H1 (cell line): Measurements from ENCODE around the gene UTS2B. TPM values are rescaled to one million over a fixed set of nuclear protein-coding genes. Genes with fewer than 3 reads are reported as not detected.

Experiments used
- CTCF ChIA-PET: fragments of 300-600 bp; sonication (Branson Sonifier 250); formaldehyde crosslinking; loops from one replicate; lab custom pipeline; 2021; ENCODE audit not compliant: partially characterized antibody; lab: Charles Lee
- POLR2A ChIA-PET: fragments of 300-600 bp; sonication (Branson Sonifier 250); formaldehyde crosslinking; loops from one replicate; lab custom pipeline; 2021; ENCODE audit warnings: inconsistent platforms; ENCODE audit not compliant: partially characterized antibody; lab: Charles Lee
- DNase-seq, 2 experiments: peaks; one replicate each; pipeline versions ENCODE4 v3.0.0 to v3.0.0-alpha.2; 2010 to 2022; ENCODE audit warnings: low spot score in 2 of 2, low read depth in 1 of 2, mixed read lengths in 1 of 2
- FAIRE-seq: peaks from 2 replicates; lab custom pipeline; 2011; peaks lifted over from hg19 to GRCh38; lab: Jason Lieb, UNC
- H2AFZ ChIP-seq: 2 replicates; pipeline ENCODE4 v1.8.1; 2012; ENCODE audit warnings: low read length, inconsistent platforms
- H2AK5ac ChIP-seq: 2 replicates; pipeline ENCODE4 v1.6.1; 2013; ENCODE audit warnings: low read depth, low read length
- H2BK120ac ChIP-seq: replicated peaks from 2 replicates; pipeline ENCODE3; 2013; ENCODE audit warnings: low read depth, low read length, inconsistent platforms
- H2BK12ac ChIP-seq: 2 replicates; pipeline ENCODE4 v1.6.1; 2013; ENCODE audit warnings: low read depth, low read length
- H2BK15ac ChIP-seq: 2 replicates; pipeline ENCODE4 v1.6.1; 2013; ENCODE audit warnings: low read length
- H2BK20ac ChIP-seq: 2 replicates; pipeline ENCODE4 v1.6.1; 2013; ENCODE audit warnings: low read length
- H2BK5ac ChIP-seq: 2 replicates; pipeline ENCODE4 v1.6.1; 2013; ENCODE audit warnings: low read depth, low read length
- H3K14ac ChIP-seq: 2 replicates; pipeline ENCODE4 v1.6.1; 2013; ENCODE audit warnings: inconsistent platforms; ENCODE audit not compliant: insufficient read length
- H3K18ac ChIP-seq: 2 replicates; pipeline ENCODE4 v1.6.1; 2013; ENCODE audit warnings: low read length; ENCODE audit errors: extremely low read depth
- H3K23ac ChIP-seq: 2 replicates; pipeline ENCODE4 v1.6.1; 2013; ENCODE audit warnings: inconsistent platforms; ENCODE audit not compliant: insufficient read length
- H3K23me2 ChIP-seq: 2 replicates; pipeline ENCODE4 v1.6.1; 2013; ENCODE audit warnings: low read depth, low read length
- H3K27ac ChIP-seq: 2 replicates; pipeline ENCODE4 v1.6.1; 2011; ENCODE audit warnings: low read depth, low read length, inconsistent platforms
- H3K27me3 ChIP-seq, 4 experiments: replicated peaks in 1 of 4; 1 replicate in 1 of 4; 2 replicates in 3 of 4; pipeline versions ENCODE4 v1.6.1 to v1.8.1; 2011 to 2013; ENCODE audit warnings: low read length in 3 of 4, mild to moderate bottlenecking in 3 of 4, inconsistent platforms in 2 of 4, mixed read lengths in 2 of 4, moderate library complexity in 1 of 4; ENCODE audit not compliant: control insufficient read depth in 3 of 4, insufficient read depth in 3 of 4; ENCODE audit errors: extremely low read depth in 1 of 4
- H3K36me3 ChIP-seq, 4 experiments: 2 replicates each; pipeline versions ENCODE4 v1.6.1 to v1.8.1; 2011 to 2013; ENCODE audit warnings: mild to moderate bottlenecking in 4 of 4, low read length in 3 of 4, moderate library complexity in 2 of 4, control low read depth in 1 of 4, inconsistent platforms in 1 of 4; ENCODE audit not compliant: insufficient read depth in 4 of 4, control insufficient read depth in 2 of 4
- H3K4ac ChIP-seq: replicated peaks from 2 replicates; pipeline ENCODE3; 2013; ENCODE audit warnings: low read length, low read depth, mixed read lengths, inconsistent platforms; ENCODE audit not compliant: insufficient read length
- H3K4me1 ChIP-seq, 4 experiments: replicated peaks in 1 of 4; 1 replicate in 1 of 4; 2 replicates in 3 of 4; pipeline versions ENCODE4 v1.6.1 to v1.8.1; 2011 to 2013; ENCODE audit warnings: low read length in 3 of 4, inconsistent platforms in 2 of 4, mixed read lengths in 1 of 4; ENCODE audit not compliant: insufficient read depth in 4 of 4, control insufficient read depth in 3 of 4
- H3K4me2 ChIP-seq, 2 experiments: 2 replicates each; pipeline versions ENCODE4 v1.6.1 to v1.8.1; 2011 to 2013; ENCODE audit warnings: low read depth in 2 of 2, low read length in 2 of 2, control low read depth in 1 of 2, inconsistent platforms in 1 of 2, mild to moderate bottlenecking in 1 of 2; ENCODE audit not compliant: insufficient read depth in 1 of 2
- H3K4me3 ChIP-seq, 4 experiments: fragments of 200-600, 300-600 bp in 1 of 4; sonication (generic), shearing (Covaris generic), sonication (Bioruptor Twin) in 1 of 4; 2 replicates each; pipeline versions ENCODE4 v1.5.1 to v1.8.1; 2011 to 2016; ENCODE audit warnings: low read length in 4 of 4, low read depth in 3 of 4, control low read depth in 2 of 4, inconsistent platforms in 2 of 4, mild to moderate bottlenecking in 2 of 4, mixed read lengths in 1 of 4, moderate library complexity in 1 of 4; ENCODE audit not compliant: insufficient read depth in 2 of 4; ENCODE audit errors: extremely low read depth in 1 of 4
- H3K56ac ChIP-seq: replicated peaks from 2 replicates; pipeline ENCODE3; 2013; ENCODE audit warnings: low read depth, mild to moderate bottlenecking, mixed read lengths, low read length, inconsistent platforms; ENCODE audit not compliant: insufficient read length
- H3K79me1 ChIP-seq: 2 replicates; pipeline ENCODE4 v1.6.1; 2013; ENCODE audit warnings: low read depth, low read length, control low read depth
- H3K79me2 ChIP-seq, 2 experiments: 2 replicates each; pipeline versions ENCODE4 v1.6.1 to v1.8.1; 2012 to 2013; ENCODE audit warnings: low read length in 2 of 2, mild to moderate bottlenecking in 2 of 2, inconsistent platforms in 1 of 2; ENCODE audit not compliant: insufficient read depth in 2 of 2, control insufficient read depth in 1 of 2
- H3K9ac ChIP-seq, 4 experiments: replicated peaks in 1 of 4; 1 replicate in 1 of 4; 2 replicates in 3 of 4; pipeline versions ENCODE4 v1.6.1 to v1.8.1; 2011 to 2013; ENCODE audit warnings: low read depth in 3 of 4, low read length in 3 of 4, control low read depth in 2 of 4, mild to moderate bottlenecking in 2 of 4, moderate library complexity in 2 of 4, inconsistent platforms in 1 of 4; ENCODE audit errors: extremely low read depth in 1 of 4
- H3K9me3 ChIP-seq, 2 experiments: 2 replicates each; pipeline versions ENCODE4 v1.6.1 to v1.8.1; 2012 to 2013; ENCODE audit warnings: mild to moderate bottlenecking in 2 of 2, moderate library complexity in 2 of 2, control low read depth in 1 of 2, inconsistent platforms in 1 of 2, low read depth in 1 of 2, low read length in 1 of 2, mixed read lengths in 1 of 2; ENCODE audit not compliant: insufficient read depth in 2 of 2
- H4K20me1 ChIP-seq, 2 experiments: replicated peaks in 1 of 2; 2 replicates each; pipeline versions ENCODE3 to v1.8.1; 2011 to 2013; ENCODE audit warnings: inconsistent platforms in 2 of 2, low read length in 2 of 2, mild to moderate bottlenecking in 1 of 2; ENCODE audit not compliant: insufficient read depth in 2 of 2, control insufficient read depth in 1 of 2
- H4K5ac ChIP-seq: 2 replicates; pipeline ENCODE4 v1.6.1; 2013; ENCODE audit warnings: low read length, low read depth, mixed read lengths, inconsistent platforms; ENCODE audit not compliant: insufficient read length
- H4K8ac ChIP-seq: 2 replicates; pipeline ENCODE4 v1.8.0; 2013; ENCODE audit warnings: mild to moderate bottlenecking, moderate library complexity, low read length, inconsistent platforms; ENCODE audit not compliant: insufficient read depth; ENCODE audit errors: extremely low read depth
- H4K91ac ChIP-seq: replicated peaks from 2 replicates; pipeline ENCODE3; 2013; ENCODE audit warnings: low read length, mixed read lengths, inconsistent platforms; ENCODE audit not compliant: insufficient read length
- ASH2L ChIP-seq: fragments of 200-600, 300-600 bp; sonication (generic); IDR thresholded peaks from one replicate; pipeline ENCODE4 v1.7.1; 2017; ENCODE audit warnings: low read length
- CBX5 ChIP-seq: fragments of 300-800, 300-1000 bp; sonication (generic); IDR thresholded peaks from 2 replicates; pipeline ENCODE4 v1.7.1; 2016; ENCODE audit warnings: antibody characterized with exemption, low read length, low read depth
- EZH2 ChIP-seq: fragments of 200-600 bp; sonication (generic); IDR thresholded peaks from 2 replicates; pipeline ENCODE4 v1.7.1; 2012; ENCODE audit warnings: low read depth, mild to moderate bottlenecking, moderate library complexity, low read length, inconsistent platforms; ENCODE audit not compliant: severe bottlenecking
- GTF2F1 ChIP-seq: IDR thresholded peaks from 2 replicates; pipeline ENCODE4 v1.6.1; 2012; ENCODE audit warnings: low read depth, low read length, improper control_type of control experiment, borderline replicate concordance
- POU5F1 ChIP-seq: IDR thresholded peaks from 2 replicates; pipeline ENCODE4 v1.6.1; 2011; ENCODE audit warnings: low read depth, mild to moderate bottlenecking, low read length, moderate library complexity
- RFX5 ChIP-seq: IDR thresholded peaks from 2 replicates; pipeline ENCODE4 v1.6.1; 2011; ENCODE audit warnings: low read depth, low read length, improper control_type of control experiment, borderline replicate concordance
- RNF2 ChIP-seq: fragments of 200-900, 300-1000 bp; sonication (generic); IDR thresholded peaks from 2 replicates; pipeline ENCODE4 v1.7.1; 2016; ENCODE audit warnings: borderline replicate concordance, low read depth, mild to moderate bottlenecking, antibody characterized with exemption, low read length; ENCODE audit not compliant: poor library complexity, severe bottlenecking; ENCODE audit errors: missing control alignments
- SIX5 ChIP-seq: IDR thresholded peaks from 2 replicates; pipeline ENCODE4 v1.6.1; 2011; ENCODE audit warnings: mild to moderate bottlenecking, low read depth, low read length
- SP1 ChIP-seq: IDR thresholded peaks from 2 replicates; pipeline ENCODE4 v1.6.1; 2011; ENCODE audit warnings: low read depth, low read length
- SP2 ChIP-seq: IDR thresholded peaks from 2 replicates; pipeline ENCODE4 v1.6.1; 2012; ENCODE audit warnings: mild to moderate bottlenecking, low read length, inconsistent platforms
- TBP ChIP-seq: IDR thresholded peaks from 2 replicates; pipeline ENCODE4 v1.6.1; 2011; ENCODE audit warnings: low read depth, low read length, improper control_type of control experiment
- TEAD4 ChIP-seq: IDR thresholded peaks from 2 replicates; pipeline ENCODE4 v1.6.1; 2012; ENCODE audit warnings: low read depth, low read length, inconsistent platforms, mixed read lengths
- YY1 ChIP-seq: IDR thresholded peaks from 2 replicates; pipeline ENCODE4 v1.6.1; 2011; ENCODE audit warnings: low read depth, mild to moderate bottlenecking, low read length
- WGBS, 2 experiments: shearing (Covaris generic) in 1 of 2; methylation state at CpG; one replicate each; pipeline versions ENCODE4 v1.1.6 to v1.1.7; 2013 to 2015; ENCODE audit warnings: low lambda C conversion rate in 2 of 2, mixed read lengths in 2 of 2, inconsistent platforms in 1 of 2, low coverage in 1 of 2, missing lambda C conversion rate in 1 of 2; ENCODE audit not compliant: insufficient replicate concordance in 2 of 2, insufficient coverage in 1 of 2, insufficient read length in 1 of 2; ENCODE audit errors: extremely low coverage in 1 of 2, missing lambda C conversion rate in 1 of 2; 5-methylcytosine and 5-hydroxymethylcytosine counted together
- polyA plus RNA-seq, 7 experiments: library from polyadenylated mRNA; depleted of rRNA in 3 of 7; stranded (reverse) in 5 of 7; unstranded in 2 of 7; fragments of >200 nt in 5 of 7; fragments of 200-250 nt in 2 of 7; gene quantifications; 1 replicate in 5 of 7; 2 replicates in 1 of 7; 4 replicates in 1 of 7; pipeline versions ENCODE4 v1.2.1 to v1.2.3, GENCODE V29; 2011 to 2013; ENCODE audit warnings: missing spikeins in 2 of 7, mixed read lengths in 2 of 7
- total RNA-seq: library from RNA; stranded (reverse); fragmentation: NEBNext Ultra II Directional; extraction: Animal tissue kit (Norgen Biotek cat#: 25700); gene quantifications from 2 replicates; pipeline ENCODE4 v1.2.1, GENCODE V29; 2021
- TF ChIP-seq, protein P1 (sequence below): IDR thresholded peaks from 2 replicates; pipeline ENCODE4 v1.6.1; 2011; ENCODE audit warnings: low read depth, mild to moderate bottlenecking, low read length; ENCODE audit not compliant: insufficient read depth

UTS2B gene
- total and polyA plus RNA-seq, 2 of the 8 experiments (the other 6 are each of a cell fraction or from before 2014, with no cell fraction given): not detected

DNA sequence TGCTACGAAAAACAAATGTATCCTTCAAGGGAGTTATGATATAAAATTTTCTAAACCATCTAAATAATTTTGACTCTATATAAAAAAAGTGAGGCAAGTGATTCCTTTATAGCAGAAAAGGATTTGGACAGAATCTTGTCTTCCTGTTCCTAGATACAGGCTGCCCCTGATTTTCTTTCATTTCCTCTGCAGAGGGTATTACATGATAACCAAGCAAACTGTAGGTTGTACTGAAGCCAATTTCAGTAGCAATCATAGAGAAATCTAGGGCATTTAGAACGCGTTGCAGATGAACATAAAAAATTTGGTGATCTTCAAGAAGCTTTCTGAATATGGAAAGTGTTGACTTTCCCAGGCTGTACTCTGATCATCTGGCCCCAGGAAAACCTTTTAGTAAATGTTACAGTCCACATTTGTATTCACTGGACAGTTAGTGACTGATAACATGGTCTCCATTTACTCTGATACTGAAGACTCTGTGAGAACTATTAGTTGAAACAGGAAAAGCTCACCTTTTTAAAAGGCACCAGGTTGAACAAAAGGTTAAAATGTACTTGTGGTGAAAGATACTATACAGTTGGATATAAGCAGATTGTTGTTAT, 9.1 kb upstream of the UTS2B start:
- Histone ChIP-seq H3K18ac (no peak overlapping the region), H3K4me2 (no peak overlapping the region), H2AFZ (no peak overlapping the region), H3K79me1 (no peaks in the 10 kb centered on the region), H3K79me2 (peaks cover 0 to 46% of the 10 kb centered on the region in 2 experiments; a peak in 3 of 4 replicates), H4K20me1 (peaks cover 0 to 1% of the 10 kb centered on the region in 2 experiments), H3K4me1 (no peaks in the 10 kb centered on the region), H3K23me2 (no peaks in the 10 kb centered on the region), H4K5ac (no peak overlapping the region), H2AK5ac (no peak overlapping the region), H3K4me3 (no peak overlapping the region), H2BK5ac (no peak overlapping the region), H4K8ac (no peak overlapping the region), H3K27me3 (no peaks in the 10 kb centered on the region), H3K27ac (no peak overlapping the region), H4K91ac (no peak overlapping the region), H2BK20ac (no peak overlapping the region), H3K36me3 (no peaks in the 10 kb centered on the region), H3K4ac (no peak overlapping the region), H2BK15ac (no peak overlapping the region), H2BK120ac (no peak overlapping the region), H3K56ac (no peak overlapping the region), H3K14ac (no peak overlapping the region), H2BK12ac (no peak overlapping the region), H3K23ac (no peak overlapping the region), H3K9ac (no peak overlapping the region), H3K9me3 (no peaks in the 10 kb centered on the region)
- FAIRE-seq: no peak
- POLR2A ChIA-PET: no interaction called here
- DNase-seq: no peak
- CTCF ChIA-PET: interaction anchor here (1.0 to 1.7 kb wide), 2 partner anchors 20 to 24 kb away, joined by 4 to 5 read pairs; no protein-coding TSS in a partner anchor
- WGBS, 2 experiments: 93% methylated on average over 3 of the region's 3 CpGs; no CpG with 5 or more reads in 1 of the 2 experiments
- TF ChIP-seq RNF2: no peak
- no peak for TF ChIP-seq GTF2F1
- no peak for TF ChIP-seq POU5F1
- no peak for TF ChIP-seq TEAD4
- no peak for TF ChIP-seq RFX5
- no peak for TF ChIP-seq CBX5
- TF ChIP-seq SP2: no peak
- TF ChIP-seq, protein P1, sequence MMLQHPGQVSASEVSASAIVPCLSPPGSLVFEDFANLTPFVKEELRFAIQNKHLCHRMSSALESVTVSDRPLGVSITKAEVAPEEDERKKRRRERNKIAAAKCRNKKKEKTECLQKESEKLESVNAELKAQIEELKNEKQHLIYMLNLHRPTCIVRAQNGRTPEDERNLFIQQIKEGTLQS: no peak
- TF ChIP-seq ASH2L: no peak
- TF ChIP-seq TBP: no peak
- no peak for TF ChIP-seq SIX5
- TF ChIP-seq SP1: no peak
- no peak for TF ChIP-seq EZH2
- no peak for TF ChIP-seq YY1
